ENCODE results near the gene SHC3. TPM values are rescaled to one million over a fixed set of nuclear protein-coding genes. Genes with fewer than 3 reads are reported as not detected.
A peak's percentile ranks its signal among the peaks of the same experiment; 100 is the strongest.

Gene SHC3
- polyA plus RNA-seq, 5 donors: 11.1 to 14.9 (median 13.5) TPM

DNA sequence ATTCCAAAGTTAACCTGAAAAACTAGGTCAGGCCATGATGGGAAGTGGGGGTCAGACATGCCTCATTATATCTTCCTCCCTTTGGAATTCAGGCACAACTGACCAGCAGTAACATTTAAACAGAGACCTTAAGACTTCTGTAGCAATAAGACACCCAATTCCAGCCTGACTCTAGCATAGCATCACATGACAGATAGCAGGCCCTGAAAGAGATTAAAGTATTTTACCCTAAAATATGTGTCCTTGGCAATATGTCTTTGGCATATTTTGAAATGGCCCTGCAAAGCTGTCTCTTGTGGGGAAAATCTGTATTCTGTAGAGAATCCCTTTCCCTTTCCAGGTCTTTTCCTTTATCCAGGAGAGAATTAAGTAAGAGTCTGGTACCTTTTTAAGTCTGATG is 153.1 kb downstream of the SHC3 start:
- no peak for DNase-seq

- DNase-seq: no peak
Observed at GRCh38 chr9:89024727-89025126, 153.9 kb downstream of the SHC3 start.

- DNase-seq: no peak
Observed at GRCh38 chr9:89023740-89024139, 154.9 kb downstream of the SHC3 start.

GRCh38 chr9:89022902-89023301 is 155.7 kb downstream of the SHC3 start:
- DNase-seq: no peak

DNA sequence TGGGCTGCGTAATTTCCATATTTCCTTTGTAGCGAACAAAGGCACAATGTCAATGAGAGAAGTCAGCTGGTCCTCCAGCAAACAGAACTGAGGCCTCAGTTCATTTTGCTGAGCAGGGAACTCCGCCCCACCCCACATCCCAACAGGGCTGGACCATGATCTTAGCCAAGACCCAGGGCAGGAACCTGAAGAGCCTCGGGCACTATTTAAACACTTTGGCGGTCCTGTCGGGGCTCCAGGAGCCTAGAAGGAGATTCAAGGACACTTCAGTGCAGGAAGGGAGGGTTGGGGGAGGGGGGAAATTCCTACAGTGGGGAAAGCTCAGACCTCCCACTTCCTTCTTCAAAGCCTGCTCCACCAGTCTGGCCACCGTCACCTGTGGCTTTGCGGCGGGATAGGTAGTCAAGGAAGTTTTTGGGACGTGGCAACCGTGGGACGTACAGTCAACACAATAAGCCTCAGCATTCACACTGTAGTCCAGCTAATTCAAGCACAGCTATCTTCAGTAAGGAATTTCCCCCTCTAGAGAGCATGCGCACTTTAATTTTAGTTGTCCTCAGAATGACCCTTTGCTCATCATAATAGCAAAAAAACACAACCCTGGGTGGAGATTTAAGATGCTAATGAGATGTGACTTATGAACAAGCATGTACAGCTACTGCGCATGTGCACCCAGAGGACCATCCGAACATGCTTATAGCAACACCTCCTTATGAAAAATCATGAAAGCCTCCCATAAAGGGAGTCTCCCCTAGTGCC is 156.4 kb downstream of the SHC3 start:
- peak; percentile 83 for DNase-seq

- no peak for DNase-seq
Observed at GRCh38 chr9:89021154-89021803, 157.3 kb downstream of the SHC3 start.

DNA sequence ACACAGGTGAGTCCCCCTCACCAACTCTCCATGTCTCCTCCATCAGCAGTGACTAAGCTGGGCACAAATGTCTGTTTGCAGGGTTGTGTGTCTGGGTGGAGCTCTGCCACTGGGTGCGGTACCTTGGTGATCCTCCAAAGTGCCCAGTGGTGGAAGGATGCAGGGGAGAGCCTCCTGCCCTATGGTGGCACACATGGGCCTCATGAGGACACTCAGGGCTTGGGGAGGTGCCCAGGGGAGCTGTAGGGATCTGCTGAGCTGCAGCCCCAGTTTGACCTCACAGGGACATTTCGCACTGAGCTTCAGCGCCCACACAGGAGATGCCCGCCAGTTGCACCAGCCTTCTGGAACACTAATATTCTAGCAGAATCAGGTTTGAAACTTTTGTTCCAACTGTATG is 157.9 kb downstream of the SHC3 start:
- no peak for DNase-seq

DNA sequence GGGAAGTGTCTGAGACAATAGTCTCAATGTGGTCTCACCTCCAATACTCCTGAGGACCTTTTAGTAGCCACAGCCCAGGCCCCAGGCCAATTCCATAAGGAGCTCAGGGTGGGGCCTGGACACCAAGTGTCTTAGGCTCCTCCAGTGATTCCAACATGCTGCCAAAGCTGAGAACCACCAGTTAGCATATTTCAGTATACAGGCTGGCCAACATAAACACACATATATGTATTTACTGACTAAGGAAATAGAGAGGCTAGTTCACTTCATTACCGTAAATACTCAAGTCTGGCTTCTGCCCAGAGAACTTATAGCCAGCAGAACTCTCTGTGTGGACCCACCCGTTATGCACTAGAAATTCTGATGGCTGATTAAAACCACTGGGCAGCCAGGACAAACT is 163.3 kb downstream of the SHC3 start:
- no peak for DNase-seq

GRCh38 chr9:89014153-89014552 is 164.5 kb downstream of the SHC3 start:
- DNase-seq: no peak

DNA sequence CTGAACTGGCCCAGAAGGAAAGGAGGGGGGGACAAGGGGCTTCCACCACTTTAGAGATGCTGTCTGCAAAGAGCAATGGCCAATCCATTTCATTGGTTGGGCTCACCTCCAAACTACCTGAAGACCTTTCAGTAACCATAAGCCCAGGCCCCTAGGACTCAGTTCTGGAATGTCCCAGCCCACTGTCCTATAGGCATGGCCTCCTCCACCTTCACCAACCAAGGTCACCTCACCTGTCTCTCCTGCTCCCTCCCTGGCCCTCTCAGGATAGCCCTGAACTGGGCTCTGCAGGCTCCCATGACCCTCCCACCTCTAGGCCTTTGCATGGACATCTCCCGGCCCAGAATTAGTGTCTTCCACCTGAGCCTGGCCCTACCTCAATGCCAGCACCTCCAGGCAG is 165.0 kb downstream of the SHC3 start:
- DNase-seq: no peak

GRCh38 chr9:89012294-89013042 is 166.2 kb downstream of the SHC3 start:
- DNase-seq: no peak

- DNase-seq: no peak
Observed at GRCh38 chr9:89011683-89012082, 166.9 kb downstream of the SHC3 start.

DNA sequence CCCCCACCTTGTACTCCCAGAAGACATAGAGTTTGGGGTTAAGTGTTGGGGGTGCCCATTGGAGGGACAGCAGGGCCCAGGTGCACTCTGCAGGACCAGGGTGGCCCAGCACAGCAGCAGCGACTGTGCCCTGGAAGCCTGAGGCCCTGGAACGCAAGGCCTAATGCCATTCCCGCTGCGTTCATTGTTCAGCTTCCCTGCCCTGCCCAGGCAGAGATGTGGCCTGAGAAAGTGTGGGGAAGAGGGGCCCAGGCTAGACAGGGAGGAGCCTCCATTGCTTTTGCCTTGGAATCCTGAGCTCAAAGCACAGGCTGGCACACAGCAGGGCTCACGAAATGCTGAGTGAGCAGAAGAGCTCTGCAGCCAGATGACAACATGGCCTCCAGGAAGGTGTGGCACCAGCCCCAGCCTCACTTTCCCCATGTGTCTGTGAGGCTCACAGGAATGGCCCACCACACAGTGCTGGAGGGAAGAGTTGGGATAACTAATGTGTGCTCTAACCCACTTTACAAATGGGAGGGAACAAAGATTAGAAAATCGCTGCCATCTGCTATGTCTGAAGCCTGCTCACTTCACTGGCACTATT is 168.0 kb downstream of the SHC3 start:
- no peak for DNase-seq

GRCh38 chr9:89010056-89010455 is 168.6 kb downstream of the SHC3 start:
- DNase-seq: no peak

DNA sequence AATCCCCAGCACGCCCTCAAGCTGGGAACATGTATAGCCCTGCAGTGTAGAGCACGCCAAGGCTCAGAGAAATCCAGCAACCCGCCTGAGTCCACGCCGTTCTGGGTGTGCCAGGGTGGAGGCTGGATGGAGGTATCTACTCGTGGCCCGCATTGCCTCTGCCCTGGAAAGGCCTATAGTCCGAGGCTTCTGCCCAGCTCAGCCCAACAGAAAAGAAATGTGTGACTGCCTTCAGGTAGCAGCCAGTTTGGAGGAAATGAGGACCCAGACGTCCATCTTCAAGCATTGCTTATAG is 169.1 kb downstream of the SHC3 start:
- DNase-seq: no peak

DNA sequence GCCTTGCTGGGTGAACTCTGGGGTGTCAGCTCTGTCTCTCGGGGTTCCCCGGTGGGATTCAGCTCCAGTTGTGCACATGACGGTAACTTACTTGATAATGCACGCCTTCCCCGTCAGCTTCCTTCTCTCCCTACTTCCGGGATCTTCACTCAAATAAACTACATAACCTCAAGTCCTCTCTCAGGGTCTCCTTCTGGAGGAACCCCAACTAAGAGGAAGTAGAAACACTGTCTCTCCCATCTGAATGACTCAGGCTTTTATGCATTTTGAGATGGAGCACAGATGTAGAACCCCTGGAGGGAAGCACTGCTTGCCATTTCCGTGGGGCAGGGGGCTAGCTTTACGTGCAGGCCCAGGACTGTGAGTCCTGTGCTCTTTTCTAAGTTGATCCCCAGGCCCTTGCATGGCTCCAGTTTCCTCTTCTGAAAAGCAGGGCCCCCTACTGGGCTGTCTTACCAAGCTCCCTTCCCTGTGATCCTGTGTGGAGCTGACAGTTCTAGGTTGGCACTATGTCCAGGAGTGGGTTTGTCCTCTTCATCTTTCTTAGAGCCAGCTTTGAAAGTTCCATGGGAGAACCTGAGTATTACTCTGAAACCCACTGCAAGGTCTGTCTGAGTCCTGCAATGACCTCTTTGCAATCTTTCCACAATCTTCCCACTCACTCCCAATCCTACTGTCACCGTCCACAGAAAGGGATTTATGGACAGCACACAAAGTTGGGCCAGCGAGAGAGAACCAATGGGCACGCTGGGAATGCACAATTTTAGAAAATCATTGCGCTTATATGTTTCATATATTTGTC is 169.7 kb downstream of the SHC3 start:
- no peak for DNase-seq

- no peak for DNase-seq
Observed at GRCh38 chr9:89008055-89008743, 170.4 kb downstream of the SHC3 start.

- DNase-seq: no peak
Observed at GRCh38 chr9:89006996-89007967, 171.3 kb downstream of the SHC3 start.

- no peak for DNase-seq
Observed at GRCh38 chr9:89006267-89006666, 172.4 kb downstream of the SHC3 start.

DNA sequence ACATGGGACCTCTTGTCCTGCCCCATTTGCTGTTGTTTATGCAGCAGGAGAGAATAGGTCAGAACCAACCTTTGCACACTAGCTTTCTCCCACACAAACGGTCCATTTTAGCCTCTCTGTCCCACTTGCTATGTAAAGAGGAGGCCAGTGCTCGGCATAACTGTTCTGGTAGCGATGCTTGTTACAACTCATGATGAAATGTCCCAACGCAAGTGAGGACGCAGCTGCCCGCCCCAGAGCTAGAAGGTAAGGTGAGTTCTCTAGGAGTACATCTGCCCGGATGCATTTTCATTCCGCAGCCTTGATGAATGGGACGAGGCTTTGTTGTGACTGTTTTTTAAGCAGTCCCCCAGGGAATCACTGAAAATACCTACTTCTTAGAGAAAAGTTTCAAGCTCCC is 173.3 kb downstream of the SHC3 start:
- DNase-seq: no peak
